Stimulated activated CD4-positive, alpha-beta T cell treated with anti-CD3 and anti-CD28 coated beads, Interleukin-4, amount 100 ng/mL, for 1 hour (primary cell): ENCODE data around the gene CENPS.
"Not testable (repeated sequence)": the region's sequence is repeated elsewhere in the genome, so short reads cannot be mapped to it uniquely, and the experiment has no call there.

Experiments used
- DNase-seq: peaks from one replicate; pipeline ENCODE4 v3.0.0-alpha.2; 2020

The CENPS gene

DNA sequence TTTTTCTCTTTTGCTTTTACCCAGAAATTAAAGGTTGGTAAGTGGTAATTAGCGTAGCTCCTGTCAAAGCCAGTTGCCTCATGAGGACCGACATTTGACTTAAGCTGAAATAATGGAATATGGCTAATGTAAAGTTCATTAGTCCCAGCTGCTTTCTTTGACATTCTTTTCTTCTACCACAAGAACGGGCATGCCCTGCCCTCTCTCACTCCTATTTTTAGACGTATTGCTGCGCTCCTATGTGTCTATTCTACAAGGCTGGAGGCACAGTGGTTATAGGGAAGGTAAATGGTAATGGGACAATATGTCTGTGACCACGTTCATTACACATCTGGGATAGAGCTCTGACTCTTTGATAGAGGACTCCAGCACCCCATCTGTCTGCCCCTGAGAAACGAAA, 26.4 kb downstream of the CENPS start:
- DNase-seq: no peak

DNA sequence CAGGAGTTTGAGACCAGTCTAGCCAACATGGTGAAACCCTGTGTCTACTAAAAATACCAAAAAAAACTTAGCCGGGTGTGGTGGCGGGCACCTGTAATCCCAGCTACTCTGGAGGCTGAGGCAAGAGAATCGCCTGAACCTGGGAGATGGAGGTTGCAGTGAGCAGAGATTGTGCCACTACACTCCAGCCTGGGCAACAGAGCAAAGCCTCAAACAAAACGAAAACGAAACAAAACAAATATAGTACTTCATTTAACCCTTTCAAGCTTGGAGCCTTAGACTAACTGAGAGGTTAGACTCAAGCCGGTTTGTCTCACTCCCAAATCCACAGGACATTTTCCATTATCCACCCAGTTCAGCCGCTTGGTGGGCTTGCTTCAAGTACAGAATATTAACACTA, 27.2 kb downstream of the CENPS start:
- not testable (repeated sequence) for DNase-seq

DNA sequence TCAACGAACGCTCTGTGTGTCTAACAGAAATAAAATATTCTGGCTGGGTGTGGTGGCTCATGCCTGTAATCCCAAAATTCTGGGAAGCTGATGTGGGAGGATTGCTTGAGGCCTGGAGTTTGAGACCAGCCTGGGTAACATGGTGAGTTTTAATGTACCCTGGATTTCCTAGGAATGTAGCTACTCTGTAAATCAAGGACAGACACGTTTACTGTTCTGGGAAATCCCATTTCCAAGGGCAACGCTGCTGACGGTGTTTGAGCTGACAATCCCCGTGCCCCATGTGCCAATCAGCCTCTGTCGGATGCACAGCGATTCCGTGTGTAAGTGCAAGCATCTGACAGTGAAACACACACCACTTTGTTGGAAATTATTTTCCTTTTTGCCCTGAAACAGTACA, 27.6 kb downstream of the CENPS start:
- DNase-seq: no peak

DNA sequence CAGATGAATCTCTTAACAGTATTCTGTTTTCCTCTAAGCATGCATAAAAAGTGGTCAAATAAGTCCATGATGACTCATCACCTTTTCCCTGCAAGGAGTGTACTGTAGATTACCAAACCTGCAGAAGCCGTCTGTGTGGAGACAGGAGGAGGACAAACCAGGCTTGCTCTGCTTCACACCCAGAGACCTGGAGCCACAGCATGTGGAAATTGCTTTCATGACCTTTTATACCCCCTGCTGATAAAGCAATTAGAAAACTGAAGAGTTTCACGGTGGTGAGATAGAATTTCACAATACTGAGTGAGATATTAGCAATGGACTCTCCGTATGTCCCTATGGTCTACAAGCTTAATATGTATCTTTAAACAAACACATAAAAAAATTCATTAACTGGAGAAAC, 29.0 kb downstream of the CENPS start:
- DNase-seq: no peak

DNA sequence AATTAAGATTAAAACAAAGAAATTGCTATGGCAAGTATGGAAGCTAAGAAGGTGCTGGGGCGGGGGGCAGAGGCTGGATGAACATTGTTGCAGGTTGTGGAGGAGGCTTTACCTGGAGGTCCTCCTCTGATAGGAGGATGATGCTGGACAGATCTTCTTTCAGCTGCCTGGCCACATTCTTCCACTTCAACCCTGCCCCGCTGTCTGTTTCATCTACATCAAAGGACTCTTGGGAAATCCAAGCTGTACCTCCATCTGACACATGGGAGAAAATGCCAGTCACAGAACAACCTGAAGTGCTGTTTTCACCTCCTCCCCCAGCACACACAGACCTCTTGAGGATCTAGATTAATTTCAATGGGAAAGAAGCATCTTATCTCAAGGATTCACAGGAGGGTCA, 36.8 kb downstream of the CENPS start:
- no peak for DNase-seq

DNA sequence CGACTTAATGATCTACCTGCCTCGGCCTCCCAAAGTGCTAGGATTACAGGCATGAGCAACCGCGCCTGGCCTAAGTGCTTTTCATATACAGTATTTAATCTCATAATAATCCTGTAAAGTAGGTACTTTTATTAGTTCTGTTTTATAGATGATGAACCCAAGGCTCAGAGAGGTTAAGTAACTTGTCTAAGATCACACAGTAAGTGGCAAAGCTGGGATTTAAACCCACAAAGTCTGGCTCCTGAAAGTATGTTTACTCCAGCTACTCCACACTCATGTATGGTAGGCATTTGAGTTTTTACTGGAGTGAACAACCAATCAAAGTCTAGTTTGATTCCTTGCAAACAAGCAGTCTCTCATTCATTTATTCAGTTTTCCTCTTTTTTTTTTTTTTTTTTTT, 39.8 kb downstream of the CENPS start:
- no peak for DNase-seq

DNA sequence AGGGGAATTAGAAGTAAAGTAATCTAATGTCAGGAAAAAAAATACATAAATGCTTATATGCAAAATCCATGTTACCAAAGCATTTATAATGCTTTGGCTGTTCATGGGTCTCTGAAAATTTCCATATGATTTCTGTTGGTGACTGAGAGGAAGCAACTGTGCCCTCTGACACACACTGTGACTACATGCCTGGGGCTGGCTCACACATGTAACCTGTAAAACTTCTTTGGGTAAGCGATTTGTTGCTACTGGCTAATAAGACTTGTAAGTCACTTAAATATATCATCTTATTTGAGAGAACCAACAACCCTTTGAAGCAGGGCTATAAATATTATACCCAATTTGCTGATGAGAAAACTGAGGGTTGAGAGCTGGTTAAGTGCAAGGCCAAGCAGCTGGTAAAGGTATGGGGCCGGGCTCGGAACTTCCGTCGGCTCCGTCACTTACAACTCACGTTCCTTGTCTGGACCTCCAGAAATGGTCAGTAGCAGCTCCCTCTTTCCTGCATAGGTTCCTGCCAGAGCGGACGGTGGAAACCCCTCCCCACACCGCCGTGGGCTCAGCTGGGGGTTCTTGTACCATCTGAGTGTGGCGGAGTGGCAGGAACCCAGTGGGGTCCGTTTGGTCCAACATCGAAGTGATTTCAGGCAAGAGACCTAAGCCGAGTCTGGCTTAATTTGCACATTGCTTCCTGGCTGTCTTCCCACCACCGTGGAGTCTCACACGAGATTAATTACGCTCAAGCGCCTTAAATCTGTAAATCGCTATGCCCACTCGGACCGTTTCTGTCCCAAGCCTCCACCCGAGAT, 41.4 kb downstream of the CENPS start:
- DNase-seq: no peak

DNA sequence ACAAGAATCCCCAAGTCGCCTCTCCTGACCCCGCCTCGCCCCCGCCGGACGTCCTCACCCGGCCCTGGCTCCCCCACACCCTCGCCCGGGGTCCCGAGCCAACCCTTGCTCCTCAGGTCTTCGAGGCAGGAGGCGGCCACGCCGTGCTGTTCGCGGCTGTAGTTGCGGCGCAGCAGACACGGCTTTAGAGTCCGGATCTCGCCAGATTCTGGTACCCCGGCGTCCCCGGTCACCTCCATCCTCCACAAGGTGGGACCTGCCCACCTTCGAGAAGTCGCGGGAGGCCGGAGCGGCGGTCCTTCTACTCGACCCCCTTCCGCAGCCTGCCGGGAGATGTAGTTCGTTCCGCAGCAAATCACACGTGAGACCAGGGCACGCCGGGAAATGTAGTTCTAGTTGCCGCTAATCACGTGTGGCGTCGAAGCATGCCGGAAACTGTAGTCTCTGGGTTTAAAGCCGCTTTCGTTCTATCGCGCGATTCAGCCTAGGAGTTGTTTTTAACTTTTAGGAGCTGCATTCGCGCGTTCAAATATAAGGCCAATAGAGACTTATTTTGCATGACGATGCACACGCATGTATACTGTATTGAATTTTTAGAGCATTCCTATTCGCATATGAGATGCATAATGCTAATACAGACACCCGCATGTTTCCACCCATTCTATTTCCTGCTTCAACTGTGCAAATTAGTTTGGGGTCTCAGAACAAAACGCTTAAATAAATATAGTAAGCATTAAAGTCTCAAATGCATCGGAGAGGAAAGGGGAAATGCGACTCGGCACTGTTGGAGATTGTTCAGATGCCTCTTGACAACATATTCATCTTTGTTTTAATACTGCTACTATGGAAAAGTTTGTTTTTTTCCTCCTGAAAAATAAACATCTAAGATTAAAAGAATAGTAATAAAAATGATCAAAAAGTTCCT, 42.2 kb downstream of the CENPS start, which contains the start of gene DFFA:
Gene DFFA (minus strand): TSS at position 310 of the 925 bp plus-strand sequence. CDS start 71 bp downstream, at position 239.
- DNase-seq: peak; percentile 89

DNA sequence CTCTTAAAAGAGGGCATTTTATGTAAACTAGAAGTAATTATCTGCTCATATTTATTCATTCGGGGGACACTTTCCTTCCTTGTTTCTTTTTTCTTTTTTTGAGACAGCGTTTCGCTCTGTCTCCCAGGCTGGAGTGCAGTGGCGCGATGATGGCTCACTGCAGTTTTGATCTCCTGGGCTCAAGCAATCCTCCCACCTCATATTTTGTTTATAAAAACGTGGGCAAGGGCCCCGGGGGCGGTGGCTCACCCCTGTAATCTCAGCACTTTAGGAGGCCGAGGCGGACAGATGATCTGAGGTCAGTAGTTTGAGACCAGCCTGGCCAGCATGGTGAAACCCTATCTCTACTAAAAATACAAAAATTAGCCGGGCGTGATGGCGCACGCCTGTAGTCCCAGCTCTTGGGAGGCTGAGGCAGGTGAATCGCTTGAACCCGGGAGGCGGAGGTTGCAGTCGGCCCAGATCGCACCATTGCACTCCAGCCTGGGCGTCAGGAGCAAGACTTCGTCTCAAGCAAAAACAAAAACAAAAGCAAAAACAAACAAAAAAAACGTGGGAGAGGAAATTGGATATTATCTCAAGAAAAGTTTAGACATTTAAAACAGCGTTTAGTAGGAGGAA, 43.0 kb downstream of the CENPS start:
- no peak for DNase-seq

DNA sequence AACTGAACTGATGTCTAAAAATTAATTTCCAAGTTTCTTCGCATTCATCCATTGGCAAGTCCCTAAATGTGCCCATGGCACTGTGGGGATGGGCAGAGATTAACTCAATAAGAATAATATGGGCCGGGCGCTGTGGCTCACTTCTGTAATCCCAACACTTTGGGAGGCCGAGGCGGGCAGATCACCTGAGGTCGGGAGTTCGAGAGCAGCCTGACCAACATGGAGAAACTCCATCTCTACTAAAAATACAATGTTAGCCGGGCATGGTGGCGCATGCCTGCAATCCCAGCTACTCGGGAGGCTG, 44.0 kb downstream of the CENPS start:
- not testable (repeated sequence) for DNase-seq

DNA sequence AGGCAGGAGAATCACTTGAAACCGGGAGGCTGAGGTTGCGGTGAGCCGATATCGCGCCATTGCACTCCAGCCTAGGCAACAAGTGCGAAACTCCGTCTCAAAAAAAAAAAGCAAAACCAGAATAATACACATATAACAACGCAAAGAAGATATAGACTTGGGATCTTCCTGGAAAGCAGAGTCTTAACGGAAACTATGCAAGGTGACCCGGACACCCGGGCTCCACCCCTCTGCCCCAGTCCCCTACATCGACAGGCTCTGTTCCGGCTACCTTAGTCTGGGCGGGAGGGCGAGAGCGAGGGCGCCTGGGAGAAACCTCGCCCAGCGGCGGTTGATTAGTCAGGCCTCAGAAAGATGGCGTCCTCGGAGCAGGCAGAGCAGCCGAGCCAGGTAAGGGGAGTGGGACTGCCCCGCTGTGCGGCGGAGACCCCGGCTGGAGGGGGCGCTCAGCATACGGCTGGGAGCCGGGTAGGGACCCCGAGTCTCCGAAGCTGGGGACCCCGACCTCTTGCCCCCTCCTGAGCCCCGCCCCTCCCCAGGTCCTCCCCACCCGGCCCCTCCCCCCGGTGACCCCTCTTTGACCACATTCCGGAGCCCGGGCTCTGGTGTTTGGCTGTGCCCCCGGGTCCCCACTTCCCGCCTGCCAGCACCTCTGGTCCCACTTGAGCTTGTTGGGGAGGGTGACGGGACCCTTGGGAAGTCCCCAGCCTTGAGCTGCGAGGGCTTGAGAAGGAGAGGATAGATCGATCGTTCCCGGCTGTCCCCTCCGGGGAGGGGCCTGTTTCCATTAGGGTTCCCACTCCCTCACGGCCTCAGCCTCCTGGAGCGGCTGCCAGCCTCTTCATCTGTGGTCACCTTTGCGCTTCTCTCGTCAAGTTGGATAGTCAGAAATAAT, 44.6 kb downstream of the CENPS start, which contains the start of gene PEX14:
Gene PEX14 (plus strand): TSS at position 338 of the 895 bp plus-strand sequence. CDS start 17 bp downstream, at position 355.
- DNase-seq: peak; percentile 86

DNA sequence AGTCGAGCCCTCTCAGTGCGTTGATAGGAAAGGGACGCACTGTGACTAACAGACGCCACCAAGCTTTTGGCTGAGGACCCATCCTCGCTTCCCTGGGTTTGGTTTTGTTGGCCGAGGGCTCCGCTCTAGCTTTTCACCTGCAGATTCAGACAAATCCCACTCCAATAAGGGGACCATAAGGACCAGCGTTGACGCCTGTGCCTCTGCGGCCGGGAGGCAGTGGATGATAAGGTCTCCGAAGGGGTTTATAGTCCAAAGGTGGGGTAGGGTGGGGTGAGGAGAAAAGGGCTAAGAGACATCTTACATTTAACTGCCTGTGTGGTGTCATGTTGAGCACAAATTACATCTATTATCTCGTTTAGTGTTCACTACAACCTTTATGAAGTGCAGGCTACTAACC, 45.3 kb downstream of the CENPS start:
- no peak for DNase-seq

DNA sequence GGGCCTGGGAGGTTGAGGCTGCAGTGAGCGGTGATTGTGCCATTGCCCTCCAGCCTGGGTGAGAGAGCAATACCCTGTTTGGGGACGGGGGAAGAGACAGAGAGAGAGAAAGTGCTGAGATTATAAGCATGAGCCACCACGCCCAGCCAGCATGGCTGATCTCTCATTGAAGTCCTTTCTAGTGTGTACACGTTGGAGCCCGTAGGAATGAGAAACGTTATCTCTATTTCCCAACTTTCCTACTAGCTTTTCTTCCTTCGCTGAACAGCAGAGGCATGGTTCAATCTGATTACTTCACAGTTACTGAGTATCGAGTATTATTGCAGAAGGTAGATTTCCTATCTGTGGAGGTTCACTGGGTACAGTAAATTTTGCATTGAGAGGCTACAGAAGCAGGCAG, 49.1 kb downstream of the CENPS start:
- DNase-seq: no peak

DNA sequence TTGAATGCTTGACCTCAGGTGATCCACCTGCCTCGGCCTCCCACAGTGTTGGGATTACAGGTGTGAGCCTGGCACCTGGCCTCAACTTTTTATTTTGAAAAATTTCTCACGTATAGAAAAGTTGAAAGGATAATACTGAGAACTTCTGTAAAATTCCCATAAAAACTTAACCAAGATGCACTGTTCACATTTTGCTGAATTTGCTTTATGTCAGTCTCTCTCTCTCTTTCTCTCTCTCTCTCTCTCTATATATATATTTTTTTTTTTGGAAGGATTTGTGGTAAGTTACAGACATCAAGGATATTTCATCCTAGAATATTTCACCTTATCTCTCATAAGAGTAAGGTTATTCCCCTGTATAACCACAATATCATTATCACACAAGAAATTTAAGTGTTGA, 50.4 kb downstream of the CENPS start:
- no peak for DNase-seq

DNA sequence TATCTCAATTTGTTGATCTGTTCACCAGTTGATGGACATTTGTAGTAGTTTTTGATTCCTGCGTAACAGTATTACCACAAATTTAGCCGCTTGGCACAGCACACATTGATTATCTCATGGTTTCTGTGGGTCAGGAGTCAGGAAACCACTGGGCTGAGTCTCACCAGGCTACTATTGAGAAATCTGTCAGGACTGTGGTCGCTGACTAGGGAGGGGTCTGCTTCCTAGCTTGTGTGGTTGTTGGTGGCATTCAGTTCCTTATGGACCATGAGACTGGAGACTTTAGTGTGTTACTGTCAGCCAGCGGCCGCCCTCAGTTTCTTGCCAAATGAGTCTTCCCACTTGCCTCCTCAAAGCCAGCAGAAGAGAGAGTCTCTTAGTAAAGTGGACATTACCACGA, 54.3 kb downstream of the CENPS start:
- no peak for DNase-seq

DNA sequence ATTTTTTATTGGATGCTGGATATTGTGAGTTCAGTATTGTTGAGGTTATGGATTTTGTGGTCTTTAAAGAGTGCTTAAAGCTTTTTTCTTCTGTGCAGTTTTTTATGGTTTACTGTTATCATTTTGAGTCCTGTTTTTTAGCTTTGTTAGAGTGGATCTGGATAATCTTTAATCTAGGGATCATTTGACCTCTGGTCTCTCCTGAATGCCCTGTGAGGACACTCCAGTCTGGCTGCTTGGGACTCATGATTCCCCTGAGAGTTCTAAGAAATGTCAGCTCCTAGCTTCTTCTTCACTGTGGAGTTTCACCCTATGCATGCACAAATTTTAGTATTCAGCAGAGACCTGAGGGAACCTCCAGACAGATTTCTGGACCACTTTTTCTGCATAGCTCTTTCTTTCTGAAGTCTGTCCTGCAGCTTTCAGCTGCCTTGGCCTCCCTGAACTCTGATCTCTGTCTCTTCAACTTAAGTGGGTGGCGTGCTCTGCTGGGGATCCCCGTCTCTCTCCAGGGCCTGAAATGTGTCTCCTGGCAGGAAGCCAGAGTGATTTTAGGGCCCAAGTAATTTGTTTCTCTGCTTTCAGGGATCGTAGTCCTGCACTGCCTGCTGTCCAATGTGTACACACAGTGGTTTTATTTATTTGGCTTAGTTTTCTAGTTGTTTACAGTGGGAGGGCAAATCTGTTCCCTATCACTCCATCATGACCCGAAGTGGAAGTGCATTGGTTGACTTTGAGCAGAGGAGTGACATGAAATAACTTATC, 59.2 kb downstream of the CENPS start:
- DNase-seq: no peak

DNA sequence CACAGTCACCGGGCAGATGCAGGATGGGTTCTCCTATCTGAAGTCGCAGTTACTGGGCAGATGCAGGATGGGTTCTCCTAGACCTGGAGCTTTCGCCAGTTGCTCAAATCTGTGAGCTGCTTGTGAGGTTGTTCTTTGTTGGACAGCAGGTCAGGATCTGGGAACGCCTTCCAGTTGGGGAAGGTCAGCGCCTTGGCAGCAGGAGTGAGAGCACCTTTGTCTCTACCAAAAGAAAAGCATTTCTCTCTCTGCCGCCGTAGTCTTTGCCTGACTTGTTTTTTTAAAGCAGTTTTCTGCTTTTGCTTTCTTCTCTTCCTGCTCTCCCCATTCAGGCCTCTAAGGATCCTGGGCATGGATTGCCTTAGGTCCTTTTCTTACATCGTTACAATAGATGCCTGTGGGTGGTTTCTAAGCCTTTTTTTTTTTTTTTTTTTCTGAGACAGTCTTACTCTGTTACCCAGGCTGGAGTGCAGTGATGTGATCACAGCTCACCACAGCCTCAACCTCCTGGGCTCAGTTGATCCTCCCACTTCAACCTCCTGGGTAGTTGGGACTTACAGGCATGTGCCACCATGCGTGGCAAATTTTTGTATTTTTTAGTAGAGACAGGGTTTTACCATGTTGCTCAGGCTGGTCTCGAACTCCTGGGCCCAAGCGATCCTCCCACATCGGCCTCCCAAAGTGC, 60.2 kb downstream of the CENPS start:
- no peak for DNase-seq
